Measurements from ENCODE around the gene TULP4. TPM values are rescaled to one million over a fixed set of nuclear protein-coding genes. Genes with fewer than 3 reads are reported as not detected.
A peak's percentile ranks its signal among the peaks of the same experiment; 100 is the strongest.

The TULP4 gene
- total RNA-seq, 1 experiment from 2014 or later = 82.0 TPM

DNA sequence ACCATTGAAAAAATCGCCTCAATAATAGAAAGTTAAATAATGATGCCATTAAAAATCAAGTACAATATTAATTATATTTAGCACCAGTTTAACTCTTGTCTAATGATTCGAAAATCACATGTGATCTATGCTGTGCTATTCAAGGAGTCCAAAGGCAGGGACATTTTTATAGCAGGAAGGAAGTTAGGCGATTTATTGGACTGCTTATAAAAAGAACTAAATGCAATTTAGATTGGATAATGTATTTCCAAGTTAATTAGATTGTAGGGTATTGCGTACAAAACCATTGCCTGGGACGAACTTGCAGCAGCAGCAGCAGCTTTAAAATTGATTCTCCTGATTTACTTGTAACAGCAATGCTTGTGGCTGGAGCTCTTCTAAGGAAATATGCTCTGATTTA is 160.2 kb downstream of the TULP4 start:
- Histone ChIP-seq H3K4me1 (ENCODE audit: insufficient read depth, low read length, poor library complexity, severe bottlenecking) (peaks cover 64% of the 10 kb centered on the region), H3K27me3 (replicated peaks; ENCODE audit: insufficient read depth, low read depth, low read length, poor library complexity) (no peaks in the 10 kb centered on the region), H3K27ac (ENCODE audit: low read depth, low read length, poor library complexity, severe bottlenecking) (peak overlapping the region; percentile 85), H3K36me3 (ENCODE audit: insufficient read depth, low read length, poor library complexity, severe bottlenecking) (no peaks in the 10 kb centered on the region), H3K4me3 (ENCODE audit: low read depth, low read length, poor library complexity, severe bottlenecking) (no peak overlapping the region), H3K9me3 (ENCODE audit: low read depth, low read length, poor library complexity, severe bottlenecking) (no peaks in the 10 kb centered on the region)
- CTCF ChIA-PET = interaction anchor here (0.8 to 1.1 kb wide), 2 partner anchors 46 to 251 kb away, joined by 3 read pairs; no protein-coding TSS in a partner anchor
- peak; percentile 91 for DNase-seq (ENCODE audit: low spot score)
- BruUV-seq (replicated peaks) = no TSS peak
- TF ChIP-seq, protein P1, sequence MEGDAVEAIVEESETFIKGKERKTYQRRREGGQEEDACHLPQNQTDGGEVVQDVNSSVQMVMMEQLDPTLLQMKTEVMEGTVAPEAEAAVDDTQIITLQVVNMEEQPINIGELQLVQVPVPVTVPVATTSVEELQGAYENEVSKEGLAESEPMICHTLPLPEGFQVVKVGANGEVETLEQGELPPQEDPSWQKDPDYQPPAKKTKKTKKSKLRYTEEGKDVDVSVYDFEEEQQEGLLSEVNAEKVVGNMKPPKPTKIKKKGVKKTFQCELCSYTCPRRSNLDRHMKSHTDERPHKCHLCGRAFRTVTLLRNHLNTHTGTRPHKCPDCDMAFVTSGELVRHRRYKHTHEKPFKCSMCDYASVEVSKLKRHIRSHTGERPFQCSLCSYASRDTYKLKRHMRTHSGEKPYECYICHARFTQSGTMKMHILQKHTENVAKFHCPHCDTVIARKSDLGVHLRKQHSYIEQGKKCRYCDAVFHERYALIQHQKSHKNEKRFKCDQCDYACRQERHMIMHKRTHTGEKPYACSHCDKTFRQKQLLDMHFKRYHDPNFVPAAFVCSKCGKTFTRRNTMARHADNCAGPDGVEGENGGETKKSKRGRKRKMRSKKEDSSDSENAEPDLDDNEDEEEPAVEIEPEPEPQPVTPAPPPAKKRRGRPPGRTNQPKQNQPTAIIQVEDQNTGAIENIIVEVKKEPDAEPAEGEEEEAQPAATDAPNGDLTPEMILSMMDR (conservative IDR thresholded peaks at IDR 0.05; ENCODE audit: low read depth, low read length) = no peak
- TF ChIP-seq EZH2 (IDR thresholded peaks at IDR 0.05; ENCODE audit: borderline replicate concordance, low read depth, low read length, poor library complexity, severe bottlenecking) = no peak
- POLR2A ChIA-PET (ENCODE audit: low non-redundant PET) = interaction anchor here (0.7 to 0.8 kb wide), 2 partner anchors 29 to 48 kb away, joined by 3 read pairs; no protein-coding TSS in a partner anchor
- intact Hi-C loops (cut with micrococcal nuclease; ENCODE audit: unreplicated experiment) = loop anchor here (5.0 kb wide), 1 partner anchor 250 kb away; no protein-coding TSS in a partner anchor

DNA sequence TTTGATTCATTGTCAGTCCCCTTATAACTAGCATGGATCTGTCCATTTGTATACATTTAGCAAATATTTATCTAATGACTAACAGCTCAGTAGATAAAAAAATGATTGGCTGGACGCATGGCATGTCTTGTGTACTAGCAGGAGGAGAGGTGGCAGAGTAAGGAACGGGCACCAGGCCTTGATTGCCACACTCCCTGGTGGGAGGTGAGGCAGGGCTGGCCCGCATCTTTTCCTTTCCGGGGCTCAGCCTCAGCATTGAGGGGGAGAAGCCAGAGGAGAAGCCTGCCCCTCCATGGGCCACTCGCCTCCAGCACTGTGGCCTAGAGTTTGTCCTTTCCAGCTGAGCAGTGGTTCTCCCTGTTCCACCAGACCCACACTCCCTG is 162.7 kb downstream of the TULP4 start:
- no peaks in the 10 kb centered on the region for H3K9me3 ChIP-seq (ENCODE audit: low read depth, low read length, poor library complexity, severe bottlenecking)
- CTCF ChIA-PET = interaction anchor here (1.2 kb wide), 1 partner anchor 44 kb away, joined by 4 read pairs; no protein-coding TSS in a partner anchor
- TF ChIP-seq EZH2 (IDR thresholded peaks at IDR 0.05; ENCODE audit: borderline replicate concordance, low read depth, low read length, poor library complexity, severe bottlenecking) = no peak
- TF ChIP-seq, protein P1 (conservative IDR thresholded peaks at IDR 0.05; ENCODE audit: low read depth, low read length) = no peak
- H3K4me3 ChIP-seq (ENCODE audit: low read depth, low read length, poor library complexity, severe bottlenecking) = no peak overlapping the region
- POLR2A ChIA-PET (ENCODE audit: low non-redundant PET) = no interaction called here
- no peaks in the 10 kb centered on the region for H3K36me3 ChIP-seq (ENCODE audit: insufficient read depth, low read length, poor library complexity, severe bottlenecking)
- H3K4me1 ChIP-seq (ENCODE audit: insufficient read depth, low read length, poor library complexity, severe bottlenecking) = peaks cover 58% of the 10 kb centered on the region
- no peak for DNase-seq (ENCODE audit: low spot score)
- H3K27me3 ChIP-seq (replicated peaks; ENCODE audit: insufficient read depth, low read depth, low read length, poor library complexity) = no peaks in the 10 kb centered on the region
- BruUV-seq (replicated peaks) = no TSS peak
- H3K27ac ChIP-seq (ENCODE audit: low read depth, low read length, poor library complexity, severe bottlenecking) = peak overlapping the region; percentile 85
- intact Hi-C loops (cut with micrococcal nuclease; ENCODE audit: unreplicated experiment) = loop anchor here (5.0 kb wide), 1 partner anchor 253 kb away; no protein-coding TSS in a partner anchor

DNA sequence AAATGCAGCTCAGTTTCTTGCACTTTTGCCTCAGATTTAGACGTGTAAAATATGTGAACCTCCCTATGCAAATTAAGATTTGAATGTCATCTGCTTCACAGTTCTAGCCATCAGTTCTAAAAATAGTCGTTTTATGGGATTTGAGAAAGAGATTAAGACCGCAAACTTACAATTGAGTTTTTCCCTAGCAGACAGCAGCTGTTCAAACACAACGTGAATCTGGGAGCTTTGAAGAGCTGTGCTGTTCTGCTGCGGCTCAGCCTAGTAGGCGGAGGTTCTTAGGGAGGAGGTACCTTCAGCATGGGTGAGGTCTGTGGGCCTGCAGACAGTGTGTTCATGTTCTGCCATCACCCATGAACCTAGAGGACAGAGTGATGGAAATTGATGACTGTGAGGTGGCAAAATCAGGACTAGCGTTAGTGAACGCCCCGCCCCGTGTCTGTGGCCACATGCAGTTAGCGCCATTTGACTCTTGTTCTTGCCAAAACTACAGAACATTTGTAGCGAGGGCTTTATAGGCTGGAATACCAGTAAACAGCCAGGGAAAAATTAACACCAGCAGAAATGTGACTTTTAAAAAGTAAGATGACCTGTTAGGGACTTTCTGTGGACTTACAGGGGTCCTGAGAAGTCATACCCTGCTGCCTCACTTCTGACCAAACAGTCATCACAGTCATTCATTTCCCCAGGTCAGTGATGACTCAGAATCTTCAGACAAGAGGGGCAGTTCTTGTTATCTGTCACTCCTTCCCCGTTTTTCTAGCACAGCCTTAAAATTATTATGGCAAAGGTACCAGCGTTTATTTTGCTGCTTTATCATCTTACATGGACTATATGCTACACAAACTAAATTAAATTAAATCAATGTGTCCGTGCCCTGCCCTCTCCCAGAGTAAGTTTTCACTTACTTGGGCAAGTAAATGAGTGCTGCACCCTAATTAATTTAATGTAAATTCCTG is 163.4 kb downstream of the TULP4 start:
- H3K36me3 ChIP-seq (ENCODE audit: insufficient read depth, low read length, poor library complexity, severe bottlenecking) = no peaks in the 10 kb centered on the region
- DNase-seq (ENCODE audit: low spot score) = peak; percentile 90

More for the DNA sequence above, 163.4 kb downstream of the TULP4 start:
- no peak for TF ChIP-seq EZH2 (IDR thresholded peaks at IDR 0.05; ENCODE audit: borderline replicate concordance, low read depth, low read length, poor library complexity, severe bottlenecking)
- TF ChIP-seq, protein P1 (conservative IDR thresholded peaks at IDR 0.05; ENCODE audit: low read depth, low read length) = no peak
- BruUV-seq (replicated peaks) = no TSS peak
- H3K4me1 ChIP-seq (ENCODE audit: insufficient read depth, low read length, poor library complexity, severe bottlenecking) = peaks cover 57% of the 10 kb centered on the region
- H3K27me3 ChIP-seq (replicated peaks; ENCODE audit: insufficient read depth, low read depth, low read length, poor library complexity) = no peaks in the 10 kb centered on the region
- ChIA-PET CTCF (interaction anchor here (1.2 kb wide), 1 partner anchor 43 kb away, joined by 4 read pairs; no protein-coding TSS in a partner anchor), POLR2A (ENCODE audit: low non-redundant PET) (no interaction called here)
- intact Hi-C loops (cut with micrococcal nuclease; ENCODE audit: unreplicated experiment) = no loop called here
- H3K27ac ChIP-seq (ENCODE audit: low read depth, low read length, poor library complexity, severe bottlenecking) = peak overlapping the region; percentile 85
- no peaks in the 10 kb centered on the region for H3K9me3 ChIP-seq (ENCODE audit: low read depth, low read length, poor library complexity, severe bottlenecking)
- H3K4me3 ChIP-seq (ENCODE audit: low read depth, low read length, poor library complexity, severe bottlenecking) = no peak overlapping the region

Data from A673 (cell line).